AG09309 (cell line): ENCODE data around the gene ZNF717.

Source experiments
- DNase-seq: peaks from one replicate; pipeline ENCODE4 v3.0.0-alpha.2; 2010; ENCODE audit warnings: low read depth
- H3K4me3 ChIP-seq: 2 replicates; pipeline ENCODE4 v1.5.1; 2011; ENCODE audit warnings: mild to moderate bottlenecking, low read depth, low read length, moderate library complexity; ENCODE audit not compliant: control insufficient read depth
- CTCF ChIP-seq: IDR thresholded peaks from 2 replicates; pipeline ENCODE4 v1.5.1; 2011; ENCODE audit warnings: mild to moderate bottlenecking, low read depth, low read length, inconsistent platforms; ENCODE audit not compliant: insufficient read depth, control insufficient read depth; ENCODE audit errors: missing control alignments

The ZNF717 gene

DNA sequence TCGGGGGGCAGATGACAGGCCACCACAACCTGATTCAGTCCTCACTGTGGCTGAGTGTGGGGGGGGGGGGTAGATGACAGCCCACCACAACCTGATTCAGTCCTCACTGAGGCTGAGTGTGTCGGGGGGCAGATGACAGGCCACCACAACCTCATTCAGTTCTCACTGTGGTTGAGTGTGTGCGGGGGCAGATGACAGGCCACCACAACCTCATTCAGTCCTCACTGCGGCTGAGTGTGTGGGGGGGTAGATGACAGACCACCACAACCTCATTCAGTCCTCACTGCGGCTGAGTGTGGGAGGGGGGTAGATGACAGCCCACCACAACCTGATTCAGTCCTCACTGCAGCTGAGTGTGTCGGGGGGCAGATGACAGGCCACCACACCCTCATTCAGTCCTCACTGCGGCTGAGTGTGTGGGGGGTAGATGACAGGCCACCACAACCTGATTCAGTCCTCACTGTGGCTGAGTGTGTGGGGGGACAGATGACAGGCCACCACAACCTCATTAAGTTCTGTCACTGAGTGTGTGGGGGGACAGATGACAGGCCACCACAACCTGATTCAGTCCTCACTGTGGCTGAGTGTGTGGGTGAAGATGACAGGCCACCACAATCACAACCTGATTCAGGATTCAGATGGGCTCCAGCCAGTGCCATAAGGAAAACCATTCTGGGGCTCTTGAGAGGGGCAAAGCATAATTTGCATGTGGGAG is 16.9 kb downstream of the ZNF717 start:
- H3K4me3 ChIP-seq, result no peak overlapping the region
- no peak for TF ChIP-seq CTCF
- no peak for DNase-seq

- no peak for DNase-seq
- TF ChIP-seq CTCF, result no peak
- no peak overlapping the region for H3K4me3 ChIP-seq
Observed at GRCh38 chr3:75737831-75738493, 47.4 kb downstream of the ZNF717 start.

DNA sequence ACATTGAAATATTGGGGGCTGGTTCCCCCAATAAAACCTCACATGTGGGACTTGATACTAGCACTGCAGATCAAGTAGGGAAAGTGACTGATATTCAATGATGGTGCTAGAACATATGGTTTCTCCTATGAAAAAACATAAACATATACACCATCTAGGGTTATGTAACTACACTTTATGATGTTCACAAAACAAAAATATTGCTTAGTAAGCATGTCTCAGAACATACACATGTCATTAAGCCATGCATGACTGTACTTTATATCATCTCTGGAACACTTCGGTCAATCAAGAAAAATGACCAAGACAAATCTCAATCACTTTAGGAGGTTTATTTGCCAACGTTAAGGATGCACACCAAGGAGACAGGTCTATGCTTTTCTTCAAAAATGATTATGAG is 57.4 kb downstream of the ZNF717 start:
- no peak for DNase-seq
- no peak overlapping the region for H3K4me3 ChIP-seq
- TF ChIP-seq CTCF, result no peak

DNA sequence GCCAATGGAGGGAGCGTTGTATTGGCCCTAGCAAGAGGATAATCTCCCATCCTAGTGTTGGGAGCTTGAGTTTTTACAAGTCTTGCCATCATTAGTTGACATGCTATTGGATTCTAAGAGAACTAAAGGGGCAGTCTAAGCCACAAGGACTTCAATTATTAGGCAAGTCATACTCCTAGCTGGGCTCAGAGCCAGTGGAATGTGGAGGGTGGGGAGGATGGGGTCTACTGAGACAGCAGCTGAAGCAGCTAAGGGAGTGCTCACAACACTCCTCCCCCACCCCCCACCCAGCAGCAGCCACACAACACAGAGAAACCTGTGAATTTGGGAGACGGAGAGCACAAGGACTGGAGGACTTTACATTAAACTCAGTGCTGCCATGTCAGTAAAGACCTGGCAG is 93.3 kb downstream of the ZNF717 start:
- DNase-seq, result no peak

GRCh38 chr3:75687323-75687722 is 98.0 kb downstream of the ZNF717 start:
- DNase-seq, result no peak
- TF ChIP-seq CTCF, result no peak
- H3K4me3 ChIP-seq, result no peak overlapping the region

More for the DNA sequence above, 93.3 kb downstream of the ZNF717 start:
- no peak overlapping the region for H3K4me3 ChIP-seq
- no peak for TF ChIP-seq CTCF
